ENCODE data around the gene ADGRB2.

- TF ChIP-seq CTCF (conservative IDR thresholded peaks at IDR 0.05) (peak; percentile 68), EZH2 (IDR thresholded peaks at IDR 0.05; ENCODE audit: low read depth) (no peak)
Observed at GRCh38 chr1:31715873-31716220, 48.3 kb downstream of the ADGRB2 start.
